OCI-LY3 (cell line): ENCODE results near the gene ESPNL.

Source experiments
- EZH2phosphoT487 ChIP-seq: fragments of 200-600 bp; shearing (Covaris generic); IDR thresholded peaks from 2 replicates; pipeline ENCODE4 v1.6.1; 2018; ENCODE audit warnings: antibody characterized with exemption, mixed run types, low read depth
- TF ChIP-seq, protein P1 (sequence below): fragments of 200-600, 300-600 bp; sonication (generic); IDR thresholded peaks from 2 replicates; pipeline ENCODE4 v1.5.1; 2014; ENCODE audit warnings: antibody characterized with exemption, low read length, low read depth

- TF ChIP-seq, protein P1, sequence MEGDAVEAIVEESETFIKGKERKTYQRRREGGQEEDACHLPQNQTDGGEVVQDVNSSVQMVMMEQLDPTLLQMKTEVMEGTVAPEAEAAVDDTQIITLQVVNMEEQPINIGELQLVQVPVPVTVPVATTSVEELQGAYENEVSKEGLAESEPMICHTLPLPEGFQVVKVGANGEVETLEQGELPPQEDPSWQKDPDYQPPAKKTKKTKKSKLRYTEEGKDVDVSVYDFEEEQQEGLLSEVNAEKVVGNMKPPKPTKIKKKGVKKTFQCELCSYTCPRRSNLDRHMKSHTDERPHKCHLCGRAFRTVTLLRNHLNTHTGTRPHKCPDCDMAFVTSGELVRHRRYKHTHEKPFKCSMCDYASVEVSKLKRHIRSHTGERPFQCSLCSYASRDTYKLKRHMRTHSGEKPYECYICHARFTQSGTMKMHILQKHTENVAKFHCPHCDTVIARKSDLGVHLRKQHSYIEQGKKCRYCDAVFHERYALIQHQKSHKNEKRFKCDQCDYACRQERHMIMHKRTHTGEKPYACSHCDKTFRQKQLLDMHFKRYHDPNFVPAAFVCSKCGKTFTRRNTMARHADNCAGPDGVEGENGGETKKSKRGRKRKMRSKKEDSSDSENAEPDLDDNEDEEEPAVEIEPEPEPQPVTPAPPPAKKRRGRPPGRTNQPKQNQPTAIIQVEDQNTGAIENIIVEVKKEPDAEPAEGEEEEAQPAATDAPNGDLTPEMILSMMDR: no peak
- no peak for TF ChIP-seq EZH2phosphoT487
These were observed 44.1 kb downstream of the ESPNL start for GRCh38 chr2:238144262-238144661.
